Measurements from ENCODE around the gene CTCFL.

The CTCFL gene, protein sequence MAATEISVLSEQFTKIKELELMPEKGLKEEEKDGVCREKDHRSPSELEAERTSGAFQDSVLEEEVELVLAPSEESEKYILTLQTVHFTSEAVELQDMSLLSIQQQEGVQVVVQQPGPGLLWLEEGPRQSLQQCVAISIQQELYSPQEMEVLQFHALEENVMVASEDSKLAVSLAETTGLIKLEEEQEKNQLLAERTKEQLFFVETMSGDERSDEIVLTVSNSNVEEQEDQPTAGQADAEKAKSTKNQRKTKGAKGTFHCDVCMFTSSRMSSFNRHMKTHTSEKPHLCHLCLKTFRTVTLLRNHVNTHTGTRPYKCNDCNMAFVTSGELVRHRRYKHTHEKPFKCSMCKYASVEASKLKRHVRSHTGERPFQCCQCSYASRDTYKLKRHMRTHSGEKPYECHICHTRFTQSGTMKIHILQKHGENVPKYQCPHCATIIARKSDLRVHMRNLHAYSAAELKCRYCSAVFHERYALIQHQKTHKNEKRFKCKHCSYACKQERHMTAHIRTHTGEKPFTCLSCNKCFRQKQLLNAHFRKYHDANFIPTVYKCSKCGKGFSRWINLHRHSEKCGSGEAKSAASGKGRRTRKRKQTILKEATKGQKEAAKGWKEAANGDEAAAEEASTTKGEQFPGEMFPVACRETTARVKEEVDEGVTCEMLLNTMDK

DNA sequence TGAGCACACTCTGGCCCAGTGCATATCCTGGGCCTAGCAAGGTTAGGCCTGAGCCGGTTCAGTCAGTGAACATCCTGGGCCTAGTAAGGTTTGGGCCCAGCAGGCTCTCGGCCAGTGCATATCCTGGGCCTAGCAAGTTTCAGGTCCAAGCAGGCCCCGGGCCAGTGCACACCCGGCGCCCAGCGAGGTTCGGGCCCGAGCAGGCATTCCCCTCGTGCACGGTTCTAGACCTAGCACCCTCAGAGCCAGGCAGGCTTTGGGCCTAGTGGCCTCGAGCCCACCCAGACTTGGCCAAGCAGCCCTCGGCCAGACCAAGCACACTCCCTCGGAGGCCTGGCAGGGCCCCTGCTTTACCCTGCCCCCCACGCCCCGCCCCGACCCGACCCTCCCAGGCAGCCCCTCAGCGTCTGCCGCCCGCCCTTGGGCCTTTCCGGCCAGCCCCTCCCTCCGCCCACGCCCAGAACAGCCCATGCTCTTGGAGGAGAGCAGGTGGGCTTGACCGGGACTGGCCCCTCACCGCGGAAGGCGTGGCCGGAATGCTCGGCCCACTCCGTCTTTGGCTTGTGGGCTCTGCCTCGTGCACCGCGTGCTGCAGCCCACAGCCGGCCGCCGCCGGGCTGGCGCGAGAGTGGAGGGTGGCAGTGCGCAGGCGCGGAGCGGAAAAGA is at the start of gene CTCFL:
Gene CTCFL (minus strand): TSS at position 630 of the 666 bp plus-strand sequence. CDS start 935 bp downstream, outside the sequence.
- no peak for DNase-seq (ENCODE audit: low read depth in 2 of 2)

DNA sequence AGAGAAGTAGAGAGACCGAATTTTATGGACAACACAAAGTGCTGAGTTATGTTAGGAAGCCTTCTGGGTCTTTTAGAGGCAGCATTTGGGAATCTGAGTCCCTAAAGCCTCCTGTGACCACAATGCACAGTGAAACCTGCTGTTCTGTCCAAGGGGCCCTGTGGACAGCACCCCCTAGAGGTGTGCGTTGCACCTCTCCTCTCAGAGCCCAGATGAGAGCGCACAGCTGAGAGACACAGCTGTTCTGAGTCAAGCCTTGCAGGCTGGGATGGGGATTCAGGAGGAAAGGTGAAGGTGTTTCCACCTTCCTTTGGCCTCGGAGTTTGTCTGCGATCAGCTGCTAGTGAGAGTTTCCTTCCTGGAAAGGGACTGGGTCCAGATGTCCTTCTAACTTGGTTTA is 49.0 kb upstream of the CTCFL start:
- no peak for DNase-seq (ENCODE audit: low read depth in 2 of 2)

DNA sequence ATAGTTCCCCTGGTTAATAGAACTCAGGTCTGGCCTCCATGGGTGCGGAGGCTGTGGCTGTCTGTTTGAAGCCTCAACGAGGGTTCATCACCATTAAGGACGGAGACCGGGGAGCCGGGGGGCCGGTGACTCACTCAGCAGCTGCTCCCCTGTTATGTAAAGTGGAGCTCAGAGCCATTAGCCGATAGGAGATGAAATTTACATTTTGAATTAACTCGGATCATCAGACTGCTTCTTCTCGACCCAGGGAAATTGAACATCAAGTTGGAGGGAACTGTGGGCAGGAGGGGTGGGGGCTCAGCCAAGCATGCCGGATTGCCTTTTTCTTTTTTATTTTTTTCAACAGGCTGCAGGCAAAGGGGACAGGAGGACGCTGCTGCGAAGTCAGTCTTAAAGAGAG is 48.3 kb upstream of the CTCFL start:
- no peak for DNase-seq (ENCODE audit: low read depth in 2 of 2)

DNA sequence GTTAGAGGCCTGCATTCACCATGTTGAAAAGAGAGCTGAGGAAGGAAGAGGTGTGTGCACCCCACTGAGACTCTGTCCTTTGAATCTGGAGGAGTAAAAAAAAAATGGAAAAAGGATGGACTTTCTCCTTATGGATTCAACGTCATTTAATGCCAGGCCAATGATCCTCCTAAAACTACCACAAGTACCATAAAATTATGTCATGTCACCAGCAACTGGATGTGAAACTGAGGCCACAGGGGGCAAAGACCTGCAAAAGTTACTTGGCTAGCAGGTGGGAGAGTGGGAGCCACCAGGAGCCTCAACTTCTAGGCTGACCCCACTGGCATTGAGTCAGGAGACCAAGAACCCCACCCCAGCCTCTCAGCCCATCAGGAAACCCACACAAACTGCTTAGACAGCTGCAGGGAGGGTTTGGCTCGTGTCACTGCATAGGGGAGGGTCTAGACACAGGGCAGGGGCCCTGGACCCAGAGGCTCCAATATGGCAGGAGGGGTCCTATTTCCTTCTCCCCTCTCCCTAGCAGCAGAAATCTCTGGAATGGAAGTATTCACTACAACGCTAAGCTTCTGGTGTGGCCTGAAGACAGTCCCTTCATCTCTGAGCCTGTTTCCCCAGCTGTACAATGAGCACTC is 47.0 kb upstream of the CTCFL start:
- DNase-seq (ENCODE audit: low read depth in 2 of 2): no peak

DNA sequence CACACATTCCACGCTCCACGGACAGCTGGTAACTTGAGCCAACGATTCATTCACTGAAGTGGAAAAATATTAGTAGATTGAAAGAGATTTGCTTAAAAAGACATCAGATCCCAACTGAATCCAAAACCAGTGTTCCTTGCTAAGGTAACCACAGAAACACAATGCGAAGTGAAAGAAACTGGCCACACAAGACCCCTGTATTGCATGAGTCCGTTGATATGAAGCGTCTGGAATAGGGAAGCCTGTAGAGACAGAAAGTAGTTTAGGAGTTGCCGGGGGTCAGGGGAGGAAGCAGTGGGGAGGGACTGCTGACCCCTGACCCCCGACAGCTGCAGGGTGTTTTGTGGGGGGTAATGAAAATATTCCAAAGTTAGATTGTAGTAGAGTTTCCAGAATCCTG is 46.0 kb upstream of the CTCFL start:
- no peak for DNase-seq (ENCODE audit: low read depth in 2 of 2)

DNA sequence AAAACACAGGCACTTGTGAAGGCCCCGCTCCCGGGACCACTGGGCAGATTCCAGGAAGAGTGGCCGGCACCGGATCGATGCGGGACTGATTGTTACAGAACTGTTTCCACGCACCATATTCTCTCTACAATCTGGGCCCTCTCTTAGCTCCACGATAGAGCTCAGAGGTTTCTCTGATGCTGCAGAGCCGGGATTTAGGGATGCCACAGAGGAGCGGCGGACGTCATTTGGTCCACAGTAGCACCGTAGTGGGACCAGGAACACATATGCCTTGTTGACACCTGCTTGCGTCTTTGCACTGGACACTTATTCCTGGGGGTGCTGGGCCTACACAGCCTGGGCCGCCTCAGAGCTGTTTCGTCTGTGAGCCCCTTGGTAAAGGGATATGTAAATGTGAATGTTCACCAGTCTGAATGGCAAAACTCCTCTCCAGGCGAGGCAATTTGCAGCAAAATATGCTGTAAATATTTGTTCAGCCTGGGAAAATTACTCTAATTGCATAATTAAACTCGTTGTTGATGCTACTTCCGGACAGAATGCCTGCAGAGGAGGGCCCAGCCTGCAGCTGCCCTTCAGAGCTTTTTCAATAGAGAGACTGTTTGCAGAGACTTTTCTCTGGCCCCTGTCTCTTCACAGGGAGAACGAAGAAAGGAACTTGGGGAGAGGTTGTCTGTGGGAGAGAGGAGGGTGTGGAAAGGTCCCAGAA is 45.4 kb upstream of the CTCFL start:
- no peak for DNase-seq (ENCODE audit: low read depth in 2 of 2)

DNA sequence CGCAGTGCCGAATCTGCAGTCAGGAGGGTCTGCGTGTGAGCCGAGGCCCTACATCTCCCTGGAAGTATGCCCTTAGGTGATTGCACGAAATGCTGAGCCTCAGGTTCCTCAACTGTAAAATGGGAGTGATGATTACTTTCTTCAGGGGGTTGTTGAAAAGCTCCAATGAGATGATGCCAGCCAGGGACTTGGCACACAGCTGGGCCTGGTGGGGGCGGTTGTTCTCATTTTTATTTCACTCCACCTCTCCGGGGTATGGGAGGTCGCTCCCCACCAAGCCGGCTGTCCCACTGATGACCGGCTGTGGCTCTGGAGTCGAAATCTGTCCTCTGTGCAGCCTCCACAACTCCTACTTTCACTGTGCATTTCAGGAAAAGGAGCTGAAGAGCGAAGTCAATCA is 44.0 kb upstream of the CTCFL start:
- no peak for DNase-seq (ENCODE audit: low read depth in 2 of 2)

DNA sequence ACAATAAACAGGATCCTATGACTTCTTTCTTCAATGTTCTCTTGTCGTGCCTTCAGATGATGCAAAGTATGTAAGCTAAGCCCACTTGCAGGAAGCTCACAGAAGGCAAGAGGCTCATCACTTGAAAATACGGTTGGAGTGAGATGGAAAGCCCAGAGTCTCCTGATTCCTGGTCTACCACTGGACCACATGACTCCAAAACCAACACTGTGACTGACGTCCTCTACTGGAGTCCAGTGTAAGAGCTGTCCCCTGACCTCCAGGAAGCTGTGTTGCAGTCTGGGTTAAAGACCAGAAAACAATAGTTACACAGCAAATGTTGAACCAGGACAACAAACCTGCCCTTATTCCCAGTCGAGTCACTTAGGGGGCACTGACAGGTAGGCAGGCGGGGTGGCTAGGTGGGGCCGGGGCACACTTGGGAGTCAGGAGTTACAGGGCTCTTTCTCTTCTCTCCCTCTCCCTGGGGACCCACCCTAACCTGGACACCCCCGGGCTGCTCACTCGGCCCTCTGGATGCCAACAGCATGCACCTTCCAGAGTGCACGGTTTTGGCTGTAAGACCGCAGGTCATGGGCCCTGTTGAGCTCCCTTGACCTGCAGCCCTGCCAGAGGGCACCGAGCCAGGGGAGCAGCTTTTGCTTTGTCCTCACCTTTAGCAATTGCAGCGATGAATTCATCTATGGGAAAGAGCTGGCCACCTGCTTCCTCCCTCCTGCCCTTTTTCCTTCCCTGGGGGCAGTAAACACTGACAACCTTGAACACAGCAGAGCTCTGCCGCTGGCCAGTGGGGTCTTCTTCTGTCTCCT is 43.4 kb upstream of the CTCFL start:
- no peak for DNase-seq (ENCODE audit: low read depth in 2 of 2)

DNA sequence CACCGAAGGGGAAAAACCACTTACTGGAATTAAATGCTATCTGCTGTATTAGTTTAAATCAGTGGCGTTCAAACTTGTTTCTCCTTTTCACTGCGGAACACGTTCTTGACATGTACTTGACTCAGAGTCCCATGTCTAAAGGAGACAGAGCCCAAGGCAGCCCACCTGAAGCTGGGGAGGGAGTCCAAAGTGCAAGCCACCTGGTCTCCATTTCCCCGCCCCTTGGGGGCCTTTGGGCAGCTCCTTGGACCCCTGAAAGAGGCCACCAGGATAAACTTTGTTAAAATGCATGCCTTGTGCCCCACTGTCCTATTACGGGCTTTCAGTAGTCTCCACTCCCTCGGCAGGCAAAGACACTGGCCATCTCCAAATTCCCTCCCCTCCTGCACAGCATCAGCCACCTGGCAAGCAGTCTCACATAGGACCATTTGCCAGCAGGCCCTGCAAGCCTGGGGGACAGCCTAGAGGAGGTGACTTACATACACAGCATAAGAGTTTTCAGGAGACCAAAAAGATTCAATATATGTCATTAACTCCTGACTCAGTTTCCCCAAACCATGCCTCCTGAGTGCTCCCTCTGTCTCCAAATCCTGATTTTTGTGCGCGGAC is 42.6 kb upstream of the CTCFL start:
- DNase-seq (ENCODE audit: low read depth in 2 of 2): no peak

DNA sequence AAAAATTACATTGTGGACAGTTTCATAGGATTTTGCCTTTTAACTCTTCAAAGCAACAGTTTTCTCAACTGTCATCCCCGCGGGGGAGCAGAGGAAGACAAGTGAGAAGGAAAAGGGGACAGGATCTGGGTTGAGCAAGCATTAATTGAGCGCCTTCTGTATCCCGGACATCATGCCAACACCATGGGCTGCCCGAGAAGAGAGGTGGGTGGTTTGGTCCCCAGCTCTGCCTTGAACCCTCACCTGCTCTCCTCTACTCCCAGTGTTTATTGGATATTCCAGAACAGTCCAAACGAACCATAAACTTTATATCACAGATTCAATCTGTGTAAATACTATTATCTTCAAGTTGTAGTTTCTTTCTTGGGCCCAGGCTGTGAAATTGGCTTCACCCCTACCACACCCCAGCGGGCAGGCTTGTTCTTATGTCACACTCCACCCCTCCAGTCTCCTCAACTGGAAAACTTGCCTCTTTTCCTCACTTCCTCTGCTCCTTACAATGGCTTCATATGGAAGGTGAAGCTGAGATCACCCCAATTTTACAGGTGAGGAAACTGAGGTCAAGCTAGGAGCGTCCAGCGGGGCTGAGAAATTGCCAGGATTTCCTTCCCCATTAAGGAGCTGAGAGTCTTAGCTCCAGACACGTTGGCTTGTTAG is 42.0 kb upstream of the CTCFL start:
- no peak for DNase-seq (ENCODE audit: low read depth in 2 of 2)

DNA sequence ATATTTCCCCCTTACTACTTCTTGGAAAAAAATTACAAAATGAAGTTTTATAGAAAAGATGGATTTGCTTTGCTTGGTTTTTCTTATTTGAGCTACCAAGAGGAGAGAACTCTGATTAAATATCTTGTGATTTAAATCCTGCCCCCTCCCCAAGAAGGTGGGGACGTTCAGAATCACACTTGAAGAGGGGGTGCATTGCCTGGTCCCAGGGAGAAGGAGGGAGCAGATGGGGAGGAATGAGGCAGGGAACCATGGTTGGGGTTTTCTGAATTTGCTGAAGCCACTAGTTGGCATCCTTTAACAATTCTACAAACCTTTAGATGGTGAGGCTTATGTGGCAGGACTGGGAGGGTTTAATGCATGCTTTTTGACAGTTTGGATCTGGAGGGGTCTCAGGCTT is 41.5 kb upstream of the CTCFL start:
- no peak for DNase-seq (ENCODE audit: low read depth in 2 of 2)

DNA sequence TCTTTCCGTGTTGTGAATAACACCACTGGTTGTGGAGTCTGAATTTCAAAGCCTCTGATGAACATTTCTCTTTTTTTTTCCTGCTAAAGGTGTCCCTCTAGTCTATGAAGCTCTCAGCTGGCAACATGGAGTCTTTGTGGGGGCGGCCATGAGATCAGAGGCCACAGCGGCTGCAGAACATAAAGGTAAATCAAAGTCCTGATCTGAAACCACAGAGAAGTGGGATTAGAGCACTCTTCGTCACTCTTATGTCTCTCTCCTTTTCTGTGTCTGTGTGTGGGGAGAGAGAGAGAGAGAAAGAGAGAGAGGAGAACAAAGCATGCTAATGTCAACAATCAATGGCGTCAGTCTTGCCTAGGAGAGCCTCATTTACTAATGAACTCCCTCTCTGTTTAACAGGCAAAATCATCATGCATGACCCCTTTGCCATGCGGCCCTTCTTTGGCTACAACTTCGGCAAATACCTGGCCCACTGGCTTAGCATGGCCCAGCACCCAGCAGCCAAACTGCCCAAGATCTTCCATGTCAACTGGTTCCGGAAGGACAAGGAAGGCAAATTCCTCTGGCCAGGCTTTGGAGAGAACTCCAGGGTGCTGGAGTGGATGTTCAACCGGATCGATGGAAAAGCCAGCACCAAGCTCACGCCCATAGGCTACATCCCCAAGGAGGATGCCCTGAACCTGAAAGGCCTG is 40.2 kb upstream of the CTCFL start:
- DNase-seq (ENCODE audit: low read depth in 2 of 2): no peak

DNA sequence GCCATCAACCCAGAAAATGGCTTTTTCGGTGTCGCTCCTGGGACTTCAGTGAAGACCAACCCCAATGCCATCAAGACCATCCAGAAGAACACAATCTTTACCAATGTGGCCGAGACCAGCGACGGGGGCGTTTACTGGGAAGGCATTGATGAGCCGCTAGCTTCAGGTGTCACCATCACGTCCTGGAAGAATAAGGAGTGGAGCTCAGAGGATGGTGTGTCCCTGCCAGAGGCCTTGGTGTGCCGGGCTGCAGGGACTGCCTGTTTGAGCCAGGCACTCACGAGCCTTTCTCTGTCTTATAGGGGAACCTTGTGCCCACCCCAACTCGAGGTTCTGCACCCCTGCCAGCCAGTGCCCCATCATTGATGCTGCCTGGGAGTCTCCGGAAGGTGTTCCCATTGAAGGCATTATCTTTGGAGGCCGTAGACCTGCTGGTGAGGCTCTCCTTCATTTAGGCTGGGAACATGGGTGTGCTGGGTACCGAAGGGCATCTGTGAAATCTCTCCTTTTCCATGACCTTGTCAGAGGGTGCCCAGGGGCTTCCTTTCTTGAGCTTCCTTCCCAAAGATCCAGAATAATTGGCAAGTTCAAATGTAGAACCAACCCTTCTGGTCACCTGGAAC is 39.4 kb upstream of the CTCFL start:
- DNase-seq (ENCODE audit: low read depth in 2 of 2): no peak

DNA sequence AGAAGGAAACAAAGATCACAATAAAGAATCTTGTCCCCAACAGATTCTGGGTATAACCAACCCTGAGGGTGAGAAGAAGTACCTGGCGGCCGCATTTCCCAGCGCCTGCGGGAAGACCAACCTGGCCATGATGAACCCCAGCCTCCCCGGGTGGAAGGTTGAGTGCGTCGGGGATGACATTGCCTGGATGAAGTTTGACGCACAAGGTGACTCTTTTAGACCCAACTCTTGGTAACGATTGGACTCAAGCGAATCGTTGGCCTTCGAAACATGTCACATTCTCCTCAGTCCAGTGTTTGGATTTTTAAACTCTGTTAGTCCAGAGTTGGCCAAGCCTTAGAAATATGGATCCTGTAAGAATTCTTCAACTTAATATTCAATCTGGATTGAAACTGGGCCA is 38.6 kb upstream of the CTCFL start:
- DNase-seq (ENCODE audit: low read depth in 2 of 2): no peak

DNA sequence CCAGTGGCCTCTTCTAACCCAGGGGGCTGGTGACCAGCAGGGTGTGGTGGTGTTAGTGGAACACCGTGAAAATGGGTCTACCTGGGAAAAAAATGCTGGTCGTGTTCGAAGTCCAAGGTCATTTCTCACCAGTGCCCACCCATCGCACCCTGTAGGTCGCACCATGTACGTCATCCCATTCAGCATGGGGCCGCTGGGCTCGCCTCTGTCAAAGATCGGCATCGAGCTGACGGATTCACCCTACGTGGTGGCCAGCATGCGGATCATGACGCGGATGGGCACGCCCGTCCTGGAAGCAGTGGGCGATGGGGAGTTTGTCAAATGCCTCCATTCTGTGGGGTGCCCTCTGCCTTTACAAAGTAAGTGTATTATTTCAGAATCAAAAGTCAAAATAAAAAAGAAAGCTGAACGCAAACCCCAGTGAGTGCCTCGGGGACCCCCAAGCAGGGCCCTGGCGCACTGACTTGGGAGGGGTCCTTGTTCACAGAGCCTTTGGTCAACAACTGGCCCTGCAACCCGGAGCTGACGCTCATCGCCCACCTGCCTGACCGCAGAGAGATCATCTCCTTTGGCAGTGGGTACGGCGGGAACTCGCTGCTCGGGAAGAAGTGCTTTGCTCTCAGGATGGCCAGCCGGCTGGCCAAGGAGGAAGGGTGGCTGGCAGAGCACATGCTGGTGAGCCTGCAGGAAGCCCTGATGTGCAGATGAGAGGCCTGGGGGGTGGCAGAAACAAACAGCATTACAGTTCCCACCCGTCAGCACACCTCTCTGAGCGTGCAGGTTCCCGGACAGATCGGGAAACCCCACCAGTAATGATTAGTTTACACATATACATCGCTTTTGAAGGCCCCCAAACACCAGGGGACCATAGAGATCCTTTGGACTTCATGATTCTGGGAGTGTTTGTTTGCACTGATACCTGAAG is 37.9 kb upstream of the CTCFL start:
- no peak for DNase-seq (ENCODE audit: low read depth in 2 of 2)

DNA sequence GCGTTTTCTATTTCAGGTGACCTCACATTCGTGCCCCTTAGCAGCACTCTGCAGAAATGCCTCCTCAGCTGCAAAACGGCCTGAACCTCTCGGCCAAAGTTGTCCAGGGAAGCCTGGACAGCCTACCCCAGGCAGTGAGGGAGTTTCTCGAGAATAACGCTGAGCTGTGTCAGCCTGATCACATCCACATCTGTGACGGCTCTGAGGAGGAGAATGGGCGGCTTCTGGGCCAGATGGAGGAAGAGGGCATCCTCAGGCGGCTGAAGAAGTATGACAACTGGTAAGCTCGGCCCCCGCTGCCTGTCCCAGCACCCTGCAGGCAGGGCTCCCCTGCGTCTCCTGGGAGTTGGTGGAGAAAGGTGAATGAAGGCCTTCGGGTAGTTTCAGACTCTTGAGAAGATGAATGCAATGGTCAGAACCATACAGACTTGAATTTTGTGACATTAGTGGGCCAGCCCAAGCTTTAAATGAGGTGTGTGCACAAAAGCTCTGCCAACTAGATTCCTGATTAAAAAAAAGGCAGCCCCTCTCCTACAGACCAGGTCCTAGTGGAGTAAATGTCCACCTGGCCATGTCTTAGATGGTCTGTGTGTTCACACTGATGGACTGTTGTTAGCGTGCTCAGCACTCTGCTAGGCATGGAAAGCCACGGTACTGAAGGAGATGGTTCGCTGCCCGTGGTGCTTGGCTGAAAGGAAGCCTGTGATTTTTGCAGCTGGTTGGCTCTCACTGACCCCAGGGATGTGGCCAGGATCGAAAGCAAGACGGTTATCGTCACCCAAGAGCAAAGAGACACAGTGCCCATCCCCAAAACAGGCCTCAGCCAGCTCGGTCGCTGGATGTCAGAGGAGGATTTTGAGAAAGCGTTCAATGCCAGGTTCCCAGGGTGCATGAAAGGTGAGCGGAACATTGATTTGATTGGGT is 36.7 kb upstream of the CTCFL start:
- DNase-seq (ENCODE audit: low read depth in 2 of 2): no peak
